NCI-H2171 treated with DMSO at 0.1 percent for 48 hours (cell line): Measurements from ENCODE around the gene CDC42EP1.
"Not testable (repeated sequence)": the region's sequence is repeated elsewhere in the genome, so short reads cannot be mapped to it uniquely, and the experiment has no call there.

Experiments used
- DNase-seq: peaks from one replicate; lab custom pipeline; 2025; lab: John Stamatoyannopoulos, UW

CDC42EP1 gene

DNA sequence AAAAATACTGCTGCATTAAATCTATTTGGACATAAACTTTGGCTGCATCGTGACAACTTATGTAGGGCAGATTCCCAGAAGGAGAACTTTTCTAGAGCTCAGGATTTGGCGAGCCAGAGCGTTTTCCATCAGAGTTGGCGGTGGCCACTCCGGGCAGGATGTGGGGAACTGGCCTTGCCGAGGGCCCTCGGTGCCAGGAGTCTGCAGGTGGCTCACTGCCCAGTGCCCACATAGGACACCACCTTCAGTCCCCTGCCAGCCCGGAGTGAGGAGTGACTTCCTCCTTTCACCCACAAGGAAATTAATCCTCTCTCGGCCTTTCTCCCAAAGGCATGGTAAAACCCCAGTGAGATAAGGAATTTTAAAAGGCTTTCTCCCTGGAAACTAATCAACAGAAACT lies 21.2 kb downstream of the CDC42EP1 start:
- DNase-seq = no peak

DNA sequence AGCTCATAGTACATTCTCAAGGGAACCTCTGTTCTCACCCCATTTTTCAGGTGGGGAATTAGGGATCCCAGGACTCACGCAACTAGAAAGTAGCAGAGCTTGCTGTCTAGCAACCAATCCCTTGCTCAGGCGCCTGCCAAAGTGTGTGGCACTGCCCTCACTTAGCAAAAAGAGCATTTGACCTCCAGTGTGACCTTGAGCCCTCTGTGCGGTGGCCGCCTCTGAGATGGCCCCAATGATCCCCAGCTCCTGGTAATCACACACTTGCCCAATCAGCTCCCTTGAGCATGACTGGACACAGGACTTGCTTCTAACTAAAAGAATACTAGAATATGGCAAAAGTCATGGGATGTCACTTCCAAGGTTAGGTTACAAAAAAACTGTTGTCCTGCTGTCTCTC lies 22.2 kb downstream of the CDC42EP1 start:
- no peak for DNase-seq

DNA sequence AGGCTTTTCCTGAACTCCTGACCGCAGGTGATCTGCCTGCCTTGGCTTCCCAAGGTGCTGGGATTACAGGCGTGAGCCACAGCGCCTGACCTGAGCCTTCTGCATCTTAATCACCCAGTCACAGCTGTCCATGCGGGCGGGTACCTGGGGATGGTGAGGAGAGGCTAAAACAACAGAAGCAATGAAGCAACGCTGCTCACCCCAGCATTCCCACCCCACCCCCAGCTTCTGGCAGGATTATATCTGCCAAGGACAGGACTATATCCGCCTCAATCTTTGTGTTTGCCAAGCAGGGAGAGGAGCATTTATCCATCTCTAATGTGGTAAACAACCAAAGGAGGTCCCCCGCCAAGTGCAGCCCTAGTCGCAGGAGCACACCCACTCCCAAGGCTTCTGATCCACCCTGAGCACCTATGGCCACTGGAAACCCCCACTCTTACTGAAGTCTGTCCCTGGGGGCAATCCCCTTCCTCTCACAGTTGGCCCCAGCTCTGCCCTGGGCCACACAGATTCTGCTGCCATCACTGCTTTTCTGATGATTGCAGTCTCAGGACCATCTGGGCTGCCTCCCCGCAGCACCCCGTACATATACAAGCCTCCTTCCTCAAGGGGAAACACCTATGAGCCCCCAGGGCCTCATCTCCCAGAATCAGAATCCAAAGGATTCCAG lies 28.4 kb downstream of the CDC42EP1 start:
- no peak for DNase-seq

DNA sequence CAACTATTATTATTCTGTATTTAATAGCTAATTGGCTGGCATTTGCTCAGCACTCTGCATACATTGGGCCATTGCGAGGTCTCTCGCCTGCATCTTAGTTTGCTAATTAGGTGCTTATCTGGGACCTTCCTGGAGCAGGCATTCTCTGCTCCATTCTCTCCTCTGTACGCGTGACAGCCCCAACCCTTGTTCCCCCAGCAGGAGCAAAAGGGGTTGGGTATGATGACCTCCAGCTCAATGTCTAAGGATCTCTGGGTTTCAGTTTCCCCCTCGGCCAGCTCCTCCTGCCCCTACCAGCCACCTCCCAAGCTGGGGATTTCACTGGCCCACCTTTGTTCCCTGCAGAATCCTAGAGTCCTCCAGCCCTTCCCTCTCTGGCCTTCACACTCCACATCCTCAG lies 29.4 kb downstream of the CDC42EP1 start:
- DNase-seq = no peak

DNA sequence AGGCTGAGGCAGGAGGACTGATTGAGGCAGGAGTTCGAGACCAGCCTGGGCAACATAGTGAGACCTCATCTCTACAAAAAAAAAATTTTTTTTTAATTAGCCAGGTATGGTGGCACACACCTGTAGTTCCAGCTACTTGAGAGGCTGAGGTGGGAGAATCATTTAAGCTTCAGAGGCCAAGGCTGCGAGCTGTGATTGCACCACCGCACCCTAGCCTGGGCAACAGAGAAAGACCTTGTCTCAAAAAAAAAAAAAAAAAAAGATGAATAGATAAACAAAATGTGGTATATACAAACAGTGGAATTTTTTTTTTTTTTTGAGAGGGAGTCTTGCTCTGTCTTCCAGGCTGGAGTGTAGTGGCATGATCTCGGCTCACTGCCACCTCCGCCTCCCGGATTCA lies 30.8 kb downstream of the CDC42EP1 start:
- not testable (repeated sequence) for DNase-seq

DNA sequence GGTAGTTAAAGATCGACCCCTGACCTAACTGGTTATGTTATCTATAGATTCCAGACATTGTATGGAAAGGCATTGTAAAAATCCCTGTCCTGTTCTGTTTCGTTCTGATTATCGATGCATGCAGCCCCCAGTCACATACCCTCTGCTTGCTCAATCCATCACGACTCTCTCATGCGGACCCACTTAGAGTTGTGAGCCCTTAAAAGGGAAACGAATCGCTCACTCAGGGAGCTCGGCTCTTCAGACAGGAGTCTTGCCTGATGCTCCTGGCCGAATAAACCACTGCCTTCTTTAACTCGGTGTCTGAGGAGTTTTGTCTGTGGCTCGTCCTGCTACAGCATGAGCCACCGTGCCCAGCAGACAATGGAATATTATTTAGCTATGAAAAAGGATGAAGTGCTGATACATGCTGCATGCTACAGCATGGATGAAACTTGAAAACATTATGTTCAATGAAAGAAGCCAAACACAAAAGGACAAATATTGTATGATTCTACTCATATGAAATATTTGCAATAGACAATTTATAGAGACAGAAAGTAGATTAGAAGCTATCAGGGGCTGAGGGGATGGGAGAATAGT lies 31.6 kb downstream of the CDC42EP1 start:
- no peak for DNase-seq

DNA sequence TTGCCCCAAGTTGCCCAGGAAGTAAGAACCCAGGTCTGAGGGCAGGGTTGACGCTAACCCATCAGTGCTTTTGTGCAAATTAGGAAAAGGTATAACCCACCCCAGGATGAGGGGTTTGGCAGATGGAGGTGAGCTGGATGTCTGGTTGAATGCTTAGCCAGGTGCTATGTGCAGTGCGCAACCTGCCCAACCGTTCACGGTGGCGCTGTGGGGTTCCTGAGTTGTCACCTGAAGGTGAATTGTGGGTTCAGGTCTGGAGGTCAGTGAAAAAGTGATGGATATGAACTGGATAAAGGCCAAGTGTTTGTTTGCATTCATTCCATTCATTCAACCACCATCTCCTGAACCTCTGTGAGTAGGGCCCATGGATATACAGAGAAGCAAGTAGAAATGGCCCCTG lies 34.0 kb downstream of the CDC42EP1 start:
- DNase-seq = no peak

DNA sequence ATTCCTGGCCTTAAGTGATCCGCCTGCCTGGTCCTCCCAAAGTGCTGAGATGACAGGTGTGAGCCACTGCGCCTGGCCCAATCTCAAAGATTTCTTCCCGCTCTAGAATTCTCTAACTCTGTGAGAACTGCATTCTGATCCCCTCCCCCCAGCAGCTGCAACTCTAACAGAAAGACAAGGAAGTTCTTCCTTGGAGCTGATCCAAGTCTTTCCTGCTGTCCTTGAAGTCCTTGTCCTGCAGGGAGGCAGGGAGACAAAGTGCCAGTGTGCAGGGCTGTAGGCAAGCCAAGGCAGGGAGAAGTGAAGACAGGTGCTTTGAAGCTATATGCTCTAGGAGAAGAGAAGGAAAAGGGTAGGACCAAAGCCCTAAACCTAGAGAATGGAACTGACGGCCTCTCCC lies 38.9 kb downstream of the CDC42EP1 start:
- DNase-seq = peak; percentile 56

DNA sequence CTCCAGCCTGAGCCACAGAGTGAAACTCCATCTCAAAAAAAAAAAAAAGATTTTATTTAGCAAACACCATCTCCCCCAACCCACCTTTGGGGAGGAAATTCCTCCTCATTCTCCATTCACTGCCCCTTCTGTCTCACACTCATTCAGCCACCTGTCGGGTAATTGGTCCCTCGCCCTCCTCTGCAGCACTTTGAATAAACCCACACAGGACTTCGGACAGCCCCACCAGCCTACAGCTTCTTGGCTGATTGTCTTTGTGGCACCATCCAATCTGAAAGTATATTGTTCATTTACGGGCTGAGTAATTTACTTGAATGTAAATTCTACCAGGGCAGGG lies 40.9 kb downstream of the CDC42EP1 start:
- DNase-seq = no peak

DNA sequence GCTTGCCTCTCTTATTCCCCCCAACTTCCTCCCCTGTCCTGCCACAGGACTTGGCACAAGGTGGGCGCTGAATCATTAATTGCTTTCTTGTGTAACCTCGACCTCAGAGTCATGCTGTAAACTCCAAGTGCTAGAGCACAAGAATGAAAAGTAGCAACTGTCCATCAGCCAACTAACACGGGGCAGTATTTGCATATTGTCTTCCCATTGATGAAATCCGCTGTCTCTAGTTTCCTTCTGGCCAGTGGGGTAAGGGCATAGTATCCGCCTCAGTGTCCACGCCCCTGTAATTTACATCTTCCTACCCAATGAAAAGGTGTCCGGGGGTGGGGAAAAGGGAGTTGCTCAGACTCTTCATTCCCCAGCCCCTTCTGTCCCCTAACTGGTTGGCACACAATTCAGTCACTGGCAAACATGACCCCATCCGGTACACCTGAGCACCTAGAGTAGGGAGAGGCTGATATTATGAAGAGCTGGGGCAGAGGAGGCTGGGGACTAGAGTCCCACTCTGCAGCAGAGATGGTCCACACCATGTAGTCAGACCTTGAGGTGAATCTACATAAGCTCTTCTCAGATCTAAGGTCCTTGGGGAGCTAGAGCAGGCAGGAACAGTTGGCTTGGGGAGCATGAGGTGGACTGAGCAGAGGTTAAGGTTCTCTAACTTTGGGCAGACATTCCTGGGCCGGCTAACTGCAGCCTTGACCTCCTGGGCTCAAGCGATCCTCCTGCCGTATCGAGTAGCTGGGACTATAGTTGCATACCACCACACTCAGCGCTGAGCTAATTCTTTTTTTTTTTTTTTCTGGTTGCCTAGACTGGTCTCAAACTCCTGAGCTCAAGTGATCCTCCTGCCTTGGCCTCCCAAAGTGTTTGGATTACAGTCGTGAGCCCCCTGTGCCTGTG lies 41.5 kb downstream of the CDC42EP1 start:
- no peak for DNase-seq

DNA sequence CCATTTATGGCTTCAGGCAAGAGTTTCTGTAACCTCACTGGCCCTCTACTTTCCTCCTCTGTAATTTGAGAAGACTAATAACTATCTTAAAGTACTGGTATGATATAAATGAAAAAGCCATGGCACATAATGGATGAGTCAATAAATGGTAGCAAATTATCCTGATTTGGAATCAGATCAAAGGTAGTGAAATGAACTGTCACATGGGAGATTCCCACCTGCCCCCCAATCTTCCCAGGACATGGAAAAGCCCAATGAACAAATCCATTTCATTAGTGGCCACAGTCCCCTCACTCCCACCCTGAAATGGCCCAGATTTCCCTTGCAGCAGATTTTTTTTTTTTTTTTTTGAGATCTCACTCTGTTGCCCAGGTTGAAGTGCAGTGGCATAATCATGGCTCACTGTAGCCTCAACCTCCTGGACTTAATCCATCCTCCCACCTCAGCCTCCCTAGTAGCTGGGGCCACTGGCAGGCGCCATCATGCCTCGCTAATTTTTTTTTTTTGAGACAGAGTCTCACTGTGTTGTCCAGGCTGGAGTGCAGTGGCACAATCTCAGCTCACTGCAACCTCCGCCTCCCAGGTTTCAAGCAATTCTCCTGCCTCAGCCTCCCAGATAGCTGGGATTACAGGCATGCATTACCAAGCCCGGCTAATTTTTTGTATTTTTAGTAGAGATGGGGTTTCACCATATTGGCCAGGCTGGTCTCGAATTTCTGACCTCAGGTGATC lies 42.4 kb downstream of the CDC42EP1 start:
- not testable (repeated sequence) for DNase-seq

DNA sequence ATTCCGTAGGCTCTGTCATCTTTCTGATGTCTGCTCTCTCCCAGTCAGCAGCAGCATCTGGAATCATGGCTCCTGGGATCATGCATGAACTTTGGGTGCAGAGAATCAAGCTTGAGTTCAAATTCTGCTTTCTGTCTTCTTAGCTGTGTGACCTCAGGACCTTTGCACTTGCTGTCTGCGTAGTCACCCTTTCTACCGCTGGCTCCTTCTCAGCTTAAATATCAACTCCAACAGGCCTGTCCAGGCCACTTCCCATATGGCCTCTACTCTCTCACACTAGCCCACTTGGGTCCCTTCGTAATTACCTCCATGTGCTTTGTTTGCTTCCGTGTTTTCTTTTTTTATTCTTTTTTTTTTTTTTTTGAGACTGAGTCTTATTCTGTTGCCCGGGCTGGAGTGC lies 43.8 kb downstream of the CDC42EP1 start:
- DNase-seq = no peak

DNA sequence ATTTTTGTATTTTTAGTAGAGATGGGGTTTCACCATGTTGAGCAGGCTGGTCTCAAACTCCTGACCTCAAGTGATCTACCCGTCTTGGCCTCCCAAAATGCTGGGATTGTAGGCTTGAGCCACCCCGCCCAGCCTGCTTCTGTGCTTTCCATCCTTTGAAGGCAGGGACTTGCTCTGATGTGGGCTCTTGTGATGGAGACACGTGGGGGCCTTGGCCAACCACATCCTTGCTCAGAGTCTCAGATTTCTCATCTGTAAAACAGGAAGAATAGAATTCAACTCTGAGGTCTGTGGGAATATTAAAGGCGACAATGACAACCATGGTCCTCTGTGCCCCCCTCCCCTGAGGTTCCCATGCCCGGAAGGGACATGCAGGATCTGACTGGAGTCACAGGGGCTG lies 44.6 kb downstream of the CDC42EP1 start:
- DNase-seq = no peak

DNA sequence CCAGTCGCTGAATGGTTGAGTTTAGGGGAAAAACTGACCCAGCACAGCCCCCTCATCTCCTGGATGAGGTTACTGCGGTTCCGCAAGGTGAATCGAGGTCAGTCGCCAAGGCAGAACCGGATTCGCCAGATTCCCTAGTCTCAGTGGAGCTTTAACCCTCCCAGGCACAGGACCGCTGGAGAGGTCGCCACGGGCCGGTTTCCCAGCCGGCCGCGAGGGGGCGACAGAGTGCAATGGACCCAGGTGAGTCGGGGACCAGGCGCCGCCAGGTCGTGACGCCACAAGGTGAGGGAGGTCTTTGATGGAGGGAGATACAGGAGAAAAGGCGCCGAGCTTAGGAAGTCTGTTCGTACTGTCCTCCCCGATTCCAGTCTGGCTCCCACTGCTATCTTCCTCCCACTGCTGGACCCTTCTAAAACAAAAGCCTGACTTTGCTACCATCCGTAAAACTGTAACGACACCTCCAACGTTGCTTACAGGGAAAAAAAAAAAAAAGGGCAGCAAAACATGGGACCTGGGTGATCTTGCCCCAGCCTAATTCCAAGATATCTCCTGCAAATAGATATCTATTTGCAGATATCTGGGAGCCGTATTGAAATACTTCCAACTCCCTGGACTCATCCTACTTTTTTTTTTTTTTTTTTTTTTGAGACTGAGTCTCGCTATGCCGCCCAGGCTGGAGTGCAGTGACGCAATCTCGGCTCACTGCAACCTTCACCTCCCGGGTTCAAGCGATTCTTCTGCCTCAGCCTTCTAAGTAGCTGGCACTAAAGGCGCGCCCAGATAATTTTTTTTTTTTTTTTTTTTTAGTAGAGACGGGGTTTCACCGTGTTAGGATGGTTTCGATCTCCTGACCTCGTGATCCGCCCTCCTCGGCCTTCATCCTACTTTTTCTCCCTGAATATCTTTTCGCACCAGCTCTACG lies 47.0 kb downstream of the CDC42EP1 start:
- DNase-seq = peak; percentile 92

DNA sequence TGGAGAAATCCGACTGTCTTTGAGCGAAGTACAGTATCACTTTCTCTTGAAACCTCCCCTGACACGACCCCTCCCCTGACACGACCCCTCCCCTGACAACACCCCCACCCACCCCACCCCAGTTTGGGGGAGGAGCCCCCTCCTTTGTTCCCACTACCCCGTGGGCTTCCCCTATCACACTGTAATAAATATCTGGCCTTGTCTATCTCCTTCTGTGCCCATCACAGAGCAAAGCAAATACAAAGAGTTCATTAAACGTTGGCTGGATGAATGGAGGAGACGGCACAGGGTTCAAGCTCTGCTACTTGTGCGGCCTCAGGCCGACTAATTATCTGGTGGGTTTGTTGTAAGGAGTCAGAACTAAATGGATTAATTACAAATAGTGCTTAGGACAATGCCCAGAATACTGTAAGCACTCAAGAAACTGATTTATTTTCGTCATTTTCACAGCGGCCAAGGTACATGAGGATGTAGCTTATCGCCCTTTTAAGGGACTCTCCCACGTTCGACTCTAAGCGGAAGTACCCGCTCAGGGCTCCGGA lies 47.7 kb downstream of the CDC42EP1 start:
- DNase-seq = no peak

DNA sequence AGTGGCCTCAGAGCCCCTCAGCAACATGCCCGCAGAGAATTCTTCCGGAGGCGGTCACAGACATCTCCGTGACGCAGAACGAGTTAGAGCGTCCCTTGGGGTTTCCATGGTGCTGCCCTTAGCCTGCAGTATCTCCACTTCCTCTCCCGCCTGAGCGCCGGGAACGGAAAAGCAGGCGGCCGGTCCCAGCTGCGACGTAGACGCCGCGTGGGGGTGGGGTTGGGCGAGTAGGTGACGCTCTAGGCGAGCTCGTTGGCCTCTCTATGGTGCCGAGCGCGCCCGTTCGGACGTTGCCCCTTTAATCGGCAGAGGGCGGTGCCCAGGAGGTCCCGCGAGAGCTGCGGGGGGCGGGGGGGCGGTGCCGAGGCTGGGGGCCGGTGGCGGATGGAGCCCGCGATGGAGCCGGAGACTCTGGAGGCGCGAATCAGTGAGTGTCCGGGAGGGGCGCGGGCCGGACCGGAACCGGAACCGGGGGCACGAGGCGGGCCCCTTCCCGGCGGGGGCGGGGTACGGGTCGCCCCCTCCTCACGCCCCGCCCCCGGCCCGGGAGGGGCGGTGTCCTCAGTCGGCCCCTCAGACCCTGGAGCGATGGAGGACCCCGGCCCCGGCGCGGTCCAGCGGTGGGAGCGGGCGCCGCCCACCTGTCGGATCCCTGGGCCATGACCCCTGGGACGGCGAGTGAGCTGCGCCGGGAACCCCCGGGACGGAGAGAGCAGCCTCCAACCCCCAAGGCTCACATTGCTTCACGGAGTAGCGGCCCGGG lies 48.4 kb downstream of the CDC42EP1 start, which contains the start of gene GGA1:
TSS of gene GGA1 (plus strand) at position 358 of the 763 bp plus-strand sequence. CDS start at position 385, 27 bp downstream.
- DNase-seq = peak; percentile 99

DNA sequence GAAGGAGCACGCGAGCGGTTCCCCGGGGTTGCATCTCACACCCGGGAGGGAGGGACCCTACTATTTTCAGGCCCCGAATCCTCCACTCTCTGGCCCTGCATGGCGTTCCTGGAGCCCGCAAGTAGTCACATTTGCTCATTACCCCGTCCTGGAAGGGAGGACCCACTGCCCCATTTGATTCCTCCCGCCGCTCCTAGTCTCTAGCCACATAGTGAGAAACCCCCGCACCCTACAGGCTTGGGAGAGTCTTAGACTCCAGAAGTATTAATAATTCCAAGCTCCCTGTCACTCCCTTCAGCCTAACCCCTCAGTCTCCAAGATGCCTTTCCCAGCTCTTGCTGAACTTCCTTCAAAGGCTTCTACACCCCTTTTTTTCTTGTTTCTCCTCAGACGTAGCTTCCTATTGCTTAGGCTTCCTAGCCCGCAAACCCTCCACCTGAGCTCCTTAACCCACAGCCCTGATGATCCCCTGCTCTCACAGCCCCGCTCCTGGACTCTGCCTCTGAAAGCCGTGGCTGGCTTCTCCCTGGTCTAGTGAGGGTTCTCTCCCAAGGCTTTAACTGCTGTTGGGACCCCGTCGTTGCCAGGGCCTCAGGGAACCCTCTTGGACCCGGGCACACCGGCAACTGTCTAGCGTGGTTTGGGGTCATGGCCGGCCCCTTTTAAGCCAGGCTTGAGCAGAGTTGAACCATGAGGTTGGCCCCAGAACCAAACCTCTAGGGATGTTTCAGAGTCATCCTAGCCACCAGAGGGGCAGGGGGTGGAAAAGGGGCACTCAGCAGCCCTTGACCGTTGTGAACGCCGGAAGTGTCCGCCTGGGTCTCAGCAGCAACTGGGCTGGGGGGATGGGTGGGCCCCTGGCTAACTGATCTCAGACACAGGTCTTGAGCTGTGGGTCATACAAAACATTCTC lies 49.2 kb downstream of the CDC42EP1 start:
- DNase-seq = peak; percentile 45

DNA sequence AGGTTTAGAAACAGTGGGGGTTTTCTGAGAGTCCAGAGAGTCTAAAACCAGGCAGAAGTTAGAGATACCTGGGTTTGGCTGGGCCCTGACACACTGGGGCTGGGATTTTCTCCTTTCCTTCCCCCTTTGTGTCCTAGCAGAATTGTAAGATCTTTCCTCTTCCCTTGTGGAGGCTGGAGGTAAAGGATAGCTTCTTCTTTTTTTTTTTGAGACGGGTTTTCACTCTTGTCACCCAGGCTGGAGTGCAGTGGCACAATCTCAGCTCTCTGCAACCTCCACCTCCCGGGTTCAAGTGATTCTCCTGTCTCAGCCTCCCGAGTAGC lies 49.8 kb downstream of the CDC42EP1 start:
- DNase-seq = not testable (repeated sequence)

DNA sequence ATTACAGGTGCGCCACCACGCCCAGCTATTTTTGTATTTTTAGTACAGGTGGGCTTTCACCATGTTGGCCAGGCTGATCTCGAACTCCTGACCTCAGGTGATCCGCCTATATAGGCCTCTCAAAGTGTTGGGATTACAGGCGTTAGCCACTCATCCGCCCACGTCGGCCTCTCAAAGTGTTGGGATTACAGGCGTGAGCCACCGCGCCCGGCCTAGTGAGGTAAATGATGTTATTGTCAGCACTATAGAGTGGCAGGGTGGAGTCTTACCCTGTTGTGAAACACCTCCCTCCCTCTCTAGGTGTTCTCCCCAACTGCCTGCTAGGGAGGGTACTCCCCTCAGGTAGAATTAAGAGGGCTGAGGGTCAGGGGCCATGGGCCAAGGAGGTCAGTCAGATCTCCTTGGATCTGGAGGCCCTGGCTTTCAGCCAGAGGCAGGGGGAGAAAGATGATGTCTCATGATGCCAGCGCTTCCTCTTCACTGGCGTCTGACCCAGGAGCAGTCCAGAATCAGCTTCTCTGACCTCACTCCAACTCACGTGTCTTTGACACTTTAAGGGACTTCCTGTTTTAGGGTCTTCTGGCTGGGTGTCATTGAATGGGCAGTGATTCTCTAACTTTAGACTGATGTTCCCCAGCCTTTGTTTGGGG lies 50.3 kb downstream of the CDC42EP1 start:
- no peak for DNase-seq
